ENCODE data around the gene RAD51B.

Gene RAD51B

DNA sequence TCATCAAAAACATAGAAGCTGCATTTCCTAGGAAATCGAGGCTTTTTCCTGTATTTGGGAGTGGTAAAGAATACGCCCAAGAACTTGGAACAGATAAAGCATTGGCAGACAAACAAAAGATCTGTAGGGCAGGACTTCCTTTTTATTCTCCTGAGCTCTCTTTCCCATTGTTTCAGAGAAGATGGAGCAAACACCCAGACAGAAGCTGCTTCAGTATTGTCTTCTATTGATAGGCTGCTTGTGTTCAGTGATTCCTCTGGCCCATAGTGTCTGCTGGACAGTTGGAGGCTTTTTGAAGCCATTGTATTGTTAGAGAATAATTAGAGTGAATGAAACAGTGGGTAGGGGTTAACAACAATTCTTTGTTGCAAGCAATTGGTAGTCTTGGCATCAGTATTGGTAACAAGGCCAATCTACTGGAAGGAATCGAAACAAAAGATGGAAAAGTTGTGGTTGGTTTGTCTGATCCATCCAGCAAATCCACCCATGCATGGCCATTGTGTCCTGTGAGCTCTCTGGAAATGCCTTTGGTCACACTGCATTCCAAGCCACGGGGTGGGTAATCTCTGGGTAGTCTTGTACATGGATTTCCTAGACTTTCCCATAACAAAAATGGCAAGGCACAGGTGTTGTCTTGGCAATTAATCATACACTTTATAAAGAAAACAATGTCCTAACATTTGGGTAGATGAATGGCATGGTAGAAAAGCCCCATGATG lies 424.8 kb downstream of the RAD51B start:
- TF ChIP-seq, protein P1, sequence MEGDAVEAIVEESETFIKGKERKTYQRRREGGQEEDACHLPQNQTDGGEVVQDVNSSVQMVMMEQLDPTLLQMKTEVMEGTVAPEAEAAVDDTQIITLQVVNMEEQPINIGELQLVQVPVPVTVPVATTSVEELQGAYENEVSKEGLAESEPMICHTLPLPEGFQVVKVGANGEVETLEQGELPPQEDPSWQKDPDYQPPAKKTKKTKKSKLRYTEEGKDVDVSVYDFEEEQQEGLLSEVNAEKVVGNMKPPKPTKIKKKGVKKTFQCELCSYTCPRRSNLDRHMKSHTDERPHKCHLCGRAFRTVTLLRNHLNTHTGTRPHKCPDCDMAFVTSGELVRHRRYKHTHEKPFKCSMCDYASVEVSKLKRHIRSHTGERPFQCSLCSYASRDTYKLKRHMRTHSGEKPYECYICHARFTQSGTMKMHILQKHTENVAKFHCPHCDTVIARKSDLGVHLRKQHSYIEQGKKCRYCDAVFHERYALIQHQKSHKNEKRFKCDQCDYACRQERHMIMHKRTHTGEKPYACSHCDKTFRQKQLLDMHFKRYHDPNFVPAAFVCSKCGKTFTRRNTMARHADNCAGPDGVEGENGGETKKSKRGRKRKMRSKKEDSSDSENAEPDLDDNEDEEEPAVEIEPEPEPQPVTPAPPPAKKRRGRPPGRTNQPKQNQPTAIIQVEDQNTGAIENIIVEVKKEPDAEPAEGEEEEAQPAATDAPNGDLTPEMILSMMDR (IDR thresholded peaks at IDR 0.05) = no peak

DNA sequence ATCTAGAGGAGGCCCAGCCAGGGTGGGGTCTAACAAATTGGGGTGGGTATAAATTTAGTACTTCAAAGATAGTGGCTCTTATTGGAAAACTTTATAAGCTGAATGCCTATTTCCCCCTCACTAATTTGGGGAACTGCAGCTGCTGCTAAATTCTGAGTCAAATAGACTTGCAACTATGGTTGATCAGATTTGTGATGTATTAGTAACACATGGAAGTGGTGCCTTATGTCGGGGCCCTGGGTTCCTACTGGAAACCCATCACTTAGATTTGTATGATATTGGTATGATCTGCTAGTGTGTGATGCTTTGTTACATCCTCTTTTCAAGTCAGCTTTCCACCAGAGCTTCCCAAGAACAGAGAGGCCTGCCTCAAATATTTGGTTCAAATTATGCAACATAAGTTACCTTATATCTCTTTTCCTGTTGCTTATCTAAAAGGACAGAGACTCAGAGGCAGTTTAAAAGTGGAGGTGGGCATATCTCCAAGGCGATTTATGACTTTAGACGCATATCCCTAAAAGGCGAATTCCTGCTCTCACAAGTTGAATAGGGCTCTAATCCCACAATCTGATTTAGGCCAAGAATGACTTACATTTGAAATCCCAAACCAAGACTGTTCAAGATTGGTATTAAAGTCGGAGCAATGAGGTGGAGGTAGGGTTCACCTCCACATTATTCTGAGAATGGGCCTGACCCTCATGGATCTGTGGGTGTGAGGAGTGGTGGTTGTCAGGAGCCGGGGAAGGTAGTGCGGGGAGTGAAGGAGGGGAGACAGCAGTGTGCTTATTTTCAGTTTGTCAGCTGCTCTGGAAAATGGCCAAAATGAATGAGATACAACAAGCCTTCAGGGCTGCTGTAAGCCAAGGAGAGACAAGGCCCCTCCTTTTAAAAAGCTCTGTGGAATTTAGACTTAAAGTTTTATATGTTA lies 425.8 kb downstream of the RAD51B start:
- TF ChIP-seq, protein P1 (IDR thresholded peaks at IDR 0.05) = no peak

DNA sequence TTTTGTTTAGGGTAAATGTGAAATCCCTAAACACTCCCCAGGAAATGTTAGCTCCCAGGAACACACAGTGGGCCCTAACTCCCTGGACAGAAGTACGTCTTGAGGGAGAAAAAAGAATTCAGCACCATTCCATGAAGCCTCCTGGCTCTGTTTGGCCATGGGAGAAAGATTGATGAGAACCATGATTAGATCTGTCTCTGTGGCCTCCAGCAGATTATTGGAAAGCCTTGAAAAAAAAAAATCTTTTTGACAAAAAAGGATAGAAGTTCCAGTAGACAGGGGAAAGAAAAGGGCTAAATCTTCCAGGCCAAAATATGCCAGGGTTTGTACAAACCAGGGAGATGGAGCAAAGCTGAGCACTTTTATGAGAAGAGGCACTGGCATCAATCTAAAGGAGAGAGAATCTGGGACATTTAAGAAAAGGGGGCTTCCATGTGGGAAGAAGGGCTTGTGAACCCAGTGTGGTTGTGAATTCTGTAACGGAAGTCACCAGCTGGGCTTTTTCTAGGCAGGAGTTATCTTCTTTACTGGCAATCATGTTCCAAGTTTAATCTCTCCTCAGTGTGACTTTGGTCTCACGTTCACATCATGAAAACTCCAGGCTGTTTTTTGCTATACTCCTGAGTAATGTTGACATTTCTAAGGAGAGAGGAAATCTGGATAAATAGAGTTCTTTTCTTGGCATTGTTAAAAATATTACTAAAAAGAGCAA lies 426.7 kb downstream of the RAD51B start:
- TF ChIP-seq, protein P1 (IDR thresholded peaks at IDR 0.05) = no peak

DNA sequence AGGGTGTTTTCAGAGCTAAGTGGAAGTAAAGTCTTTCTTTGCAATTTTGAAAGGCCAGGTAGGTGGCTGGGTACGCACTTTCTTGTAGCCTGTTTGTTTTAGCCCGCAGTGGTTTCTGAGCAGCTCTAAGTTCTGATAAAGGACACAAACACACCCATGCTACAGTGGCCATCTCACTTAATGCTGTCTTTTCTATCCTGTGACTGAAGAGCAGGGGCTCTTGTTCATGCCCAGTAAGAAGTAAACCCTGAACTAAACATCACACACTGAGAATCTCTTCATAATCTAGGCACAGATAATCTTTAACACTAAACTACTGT lies 427.2 kb downstream of the RAD51B start:
- TF ChIP-seq, protein P1 (IDR thresholded peaks at IDR 0.05) = no peak

DNA sequence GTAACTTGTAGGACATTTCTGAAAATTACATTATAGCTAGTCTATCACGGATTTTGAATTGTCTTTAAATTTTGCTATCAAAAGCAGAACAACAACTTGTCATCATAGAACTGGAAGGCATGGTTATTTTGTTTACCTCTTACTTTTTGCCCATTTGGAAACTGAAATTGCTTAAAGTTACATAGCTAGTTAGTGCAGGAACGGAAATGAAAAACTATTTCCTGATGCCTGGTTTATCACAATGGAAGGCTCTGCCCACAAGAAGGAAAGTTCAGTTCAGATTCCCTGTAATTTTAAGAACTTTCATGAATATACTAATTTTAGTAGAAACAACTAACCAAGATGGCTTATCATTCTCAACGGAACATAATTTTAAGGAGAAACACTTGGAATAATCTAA lies 427.7 kb downstream of the RAD51B start:
- TF ChIP-seq, protein P1 (IDR thresholded peaks at IDR 0.05) = no peak

DNA sequence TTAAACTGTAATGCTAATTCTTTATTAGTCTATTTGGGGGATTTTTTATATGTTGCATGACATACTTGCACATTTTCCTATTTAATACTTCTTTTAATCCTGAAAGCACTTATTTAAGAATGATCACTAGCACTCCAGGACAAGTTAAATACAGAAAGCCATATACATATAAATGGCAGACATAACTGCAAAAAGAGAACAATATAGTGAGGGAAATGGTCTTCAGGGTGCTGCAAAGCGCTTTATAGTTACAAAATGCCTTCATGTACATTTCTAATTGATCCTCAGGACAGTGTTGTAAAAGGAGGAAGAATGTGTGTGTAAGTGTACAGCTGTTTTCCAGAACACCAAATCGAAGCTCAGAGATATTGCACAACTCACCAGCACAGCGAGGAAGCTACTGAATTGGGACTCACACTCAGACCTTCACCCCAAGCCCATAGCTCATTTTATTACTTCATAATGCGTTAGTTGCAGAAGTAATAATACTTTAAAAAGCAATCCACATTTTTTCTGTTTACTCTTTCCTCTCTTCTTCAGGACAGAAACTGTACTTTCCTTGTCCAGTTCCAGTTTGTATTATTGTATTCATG lies 428.2 kb downstream of the RAD51B start:
- TF ChIP-seq, protein P1 (IDR thresholded peaks at IDR 0.05) = no peak
